HCT116 (cell line): ENCODE data around the gene RNF182. TPM values are rescaled to one million over a fixed set of nuclear protein-coding genes. Genes with fewer than 3 reads are reported as not detected.

Experiments used
- ATAC-seq: fragments of 200-7000 bp; cut with Tn5 transposase; 2 replicates; pipeline ENCODE4 v1.9.1; 2020; ENCODE audit warnings: mild to moderate bottlenecking, moderate library complexity
- BruUV-seq: library from RNA; stranded (reverse); fragments of 400-500 nt; replicated peaks from 2 replicates; lab custom pipeline; 2021; lab: Mats Ljungman, UMichigan
- CTCF ChIA-PET: fragments of 300-600 bp; sonication (Branson Sonifier 250); formaldehyde crosslinking; loops from one replicate; lab custom pipeline; 2021; ENCODE audit warnings: antibody characterized with exemption; lab: Charles Lee
- POLR2A ChIA-PET: fragments of 300-600, 350-600 bp; sonication (Branson Sonifier 250); formaldehyde crosslinking; loops from one replicate; lab custom pipeline; 2021; ENCODE audit warnings: antibody characterized with exemption; lab: Charles Lee
- RAD21 ChIA-PET, 2 experiments: fragments of 300-600 bp; sonication (Branson Sonifier 250); formaldehyde crosslinking; loops; one replicate each; lab custom pipeline; 2023; ENCODE audit warnings: low total read pairs in 2 of 2; ENCODE audit not compliant: uncharacterized antibody in 2 of 2, unreplicated experiment in 2 of 2, low non-redundant PET in 1 of 2; lab: Charles Lee
- DNase-seq: peaks from one replicate; pipeline ENCODE4 v3.0.0-alpha.2; 2010; ENCODE audit warnings: low read depth, low spot score
- H2AFZ ChIP-seq: fragments of 200-600 bp; shearing (Covaris generic), sonication (generic); 2 replicates; pipeline ENCODE4 v1.6.1; 2017; ENCODE audit warnings: low read depth, mixed run types, mixed read lengths, antibody characterized with exemption, low read length; ENCODE audit not compliant: poor library complexity, severe bottlenecking
- H3K27ac ChIP-seq: 2 replicates; pipeline ENCODE4 v1.5.1; 2012; ENCODE audit warnings: low read depth, low read length
- H3K27me3 ChIP-seq: fragments of 200-600 bp; sonication (generic); 2 replicates; pipeline ENCODE4 v1.6.1; 2016; ENCODE audit warnings: mixed run types, low read length, mixed read lengths; ENCODE audit not compliant: insufficient read depth
- H3K36me3 ChIP-seq, 2 experiments: fragments of 200-500 bp in 1 of 2; fragments of 200-600 bp in 1 of 2; sonication (Bioruptor generic) in 1 of 2; sonication (generic) in 1 of 2; 2 replicates each; pipeline versions ENCODE4 v1.5.1 to v1.6.1; 2014 to 2016; ENCODE audit warnings: low read length in 2 of 2, inconsistent platforms in 1 of 2, mixed read lengths in 1 of 2, mixed run types in 1 of 2; ENCODE audit not compliant: insufficient read depth in 2 of 2, control insufficient read depth in 1 of 2
- H3K4me1 ChIP-seq, 2 experiments: fragments of 200-600 bp in 1 of 2; sonication (generic) in 1 of 2; 2 replicates each; pipeline versions ENCODE4 v1.5.1 to v1.6.1; 2012 to 2017; ENCODE audit warnings: low read length in 2 of 2, inconsistent platforms in 1 of 2, mild to moderate bottlenecking in 1 of 2, mixed read lengths in 1 of 2, mixed run types in 1 of 2, moderate library complexity in 1 of 2; ENCODE audit not compliant: insufficient read depth in 2 of 2, control insufficient read depth in 1 of 2
- H3K4me2 ChIP-seq: fragments of 200-600 bp; sonication (generic); 2 replicates; pipeline ENCODE4 v1.6.1; 2017; ENCODE audit warnings: mixed run types, low read length, mixed read lengths
- H3K4me3 ChIP-seq, 2 experiments: fragments of 200-600 bp in 1 of 2; sonication (generic) in 1 of 2; replicated peaks in 1 of 2; 2 replicates each; pipeline ENCODE4 v1.5.1; 2011 to 2016; ENCODE audit warnings: low read length in 2 of 2, control low read depth in 1 of 2, low read depth in 1 of 2, mild to moderate bottlenecking in 1 of 2, mixed read lengths in 1 of 2, mixed run types in 1 of 2
- H3K79me2 ChIP-seq: fragments of 200-600 bp; sonication (generic); 2 replicates; pipeline ENCODE4 v1.6.1; 2017; ENCODE audit warnings: mild to moderate bottlenecking, mixed run types, low read length, moderate library complexity, mixed read lengths; ENCODE audit not compliant: insufficient read depth
- H3K9ac ChIP-seq: fragments of 200-600 bp; sonication (generic); 2 replicates; pipeline ENCODE4 v1.6.1; 2016; ENCODE audit warnings: low read length, mixed read lengths
- H3K9me2 ChIP-seq: fragments of 200-600 bp; sonication (generic), shearing (Covaris generic); 2 replicates; pipeline ENCODE4 v1.6.1; 2017; ENCODE audit warnings: mixed run types, mild to moderate bottlenecking, moderate library complexity; ENCODE audit not compliant: insufficient read depth
- H3K9me3 ChIP-seq, 2 experiments: fragments of 200-500 bp in 1 of 2; fragments of 200-600 bp in 1 of 2; sonication (Bioruptor generic) in 1 of 2; sonication (generic) in 1 of 2; 2 replicates each; pipeline ENCODE4 v1.6.1; 2014 to 2017; ENCODE audit warnings: low read length in 2 of 2, mixed read lengths in 2 of 2, inconsistent platforms in 1 of 2, low read depth in 1 of 2, mild to moderate bottlenecking in 1 of 2, mixed run types in 1 of 2, moderate library complexity in 1 of 2; ENCODE audit not compliant: control insufficient read depth in 1 of 2, insufficient read depth in 1 of 2
- H4K20me1 ChIP-seq: fragments of 200-600 bp; sonication (generic), shearing (Covaris generic); 2 replicates; pipeline ENCODE4 v1.6.1; 2017; ENCODE audit warnings: mixed run types, mild to moderate bottlenecking, moderate library complexity; ENCODE audit not compliant: insufficient read depth
- ATF3 ChIP-seq: IDR thresholded peaks from 2 replicates; pipeline ENCODE4 v1.6.1; 2012
- CTCF ChIP-seq, 3 experiments: fragments of 200-600 bp in 1 of 3; sonication (generic) in 1 of 3; IDR thresholded peaks in 2 of 3; conservative IDR thresholded peaks in 1 of 3; 2 replicates each; pipeline ENCODE4 v1.5.1; 2012 to 2017; ENCODE audit warnings: low read depth in 2 of 3, low read length in 2 of 3, antibody characterized with exemption in 1 of 3, borderline replicate concordance in 1 of 3, control low read depth in 1 of 3, mild to moderate bottlenecking in 1 of 3, mixed read lengths in 1 of 3, mixed run types in 1 of 3, moderate library complexity in 1 of 3; ENCODE audit not compliant: insufficient read depth in 1 of 3
- ELF1 ChIP-seq: IDR thresholded peaks from 2 replicates; pipeline ENCODE4 v1.6.1; 2012; ENCODE audit warnings: low read depth, borderline replicate concordance
- EZH2phosphoT487 ChIP-seq: fragments of 200-600 bp; IDR thresholded peaks from 2 replicates; pipeline ENCODE4 v1.6.1; 2018; ENCODE audit warnings: antibody characterized with exemption, borderline replicate concordance
- JUND ChIP-seq: IDR thresholded peaks from 2 replicates; pipeline ENCODE4 v1.6.1; 2012
- POLR2A ChIP-seq: IDR thresholded peaks from 2 replicates; pipeline ENCODE4 v1.7.0; 2011; ENCODE audit warnings: borderline replicate concordance; ENCODE audit not compliant: insufficient read depth, insufficient read length; ENCODE audit errors: extremely low read depth
- POLR2AphosphoS5 ChIP-seq: IDR thresholded peaks from 2 replicates; pipeline ENCODE4 v1.6.1; 2011; ENCODE audit warnings: mild to moderate bottlenecking, low read depth, low read length, moderate library complexity
- REST ChIP-seq: IDR thresholded peaks from 2 replicates; pipeline ENCODE4 v1.6.1; 2012; ENCODE audit warnings: low read depth
- TCF7L2 ChIP-seq: IDR thresholded peaks from 2 replicates; pipeline ENCODE4 v1.7.0; 2011; ENCODE audit warnings: borderline replicate concordance, inconsistent platforms; ENCODE audit not compliant: insufficient read depth, insufficient read length; ENCODE audit errors: extremely low read depth
- YY1 ChIP-seq: IDR thresholded peaks from 2 replicates; pipeline ENCODE4 v1.6.1; 2011; ENCODE audit warnings: low read length, low read depth, moderate library complexity, mild to moderate bottlenecking; ENCODE audit not compliant: insufficient replicate concordance; ENCODE audit errors: extremely low read depth
- ZFX ChIP-seq: fragments of 450-650 bp; IDR thresholded peaks from 2 replicates; pipeline ENCODE4 v1.6.1; 2017
- ZNF274 ChIP-seq: fragments of 200-500 bp; sonication (Bioruptor generic); IDR thresholded peaks from 2 replicates; pipeline ENCODE4 v1.6.1; 2014; ENCODE audit warnings: mild to moderate bottlenecking, low read depth, low read length, inconsistent platforms
- intact Hi-C: fragments of 100-400 bp; cut with micrococcal nuclease; formaldehyde crosslinking; loops from 2 replicates; pipeline ENCODE4 v1.10.0; 2022
- total RNA-seq: library from RNA; stranded (reverse); gene quantifications from one replicate; pipeline ENCODE4 v1.2.1, GENCODE V29; 2021; ENCODE audit not compliant: unreplicated experiment

RNF182 gene
- total RNA-seq, 1 experiment from 2014 or later = 6.5 TPM

- TF ChIP-seq ZFX = no peak
- TF ChIP-seq, all 23 proteins: peak for 0
These were observed 40.4 kb upstream of the RNF182 start (continued) for GRCh38 chr6:13884397-13884796.

GRCh38 chr6:13885601-13886000, 39.2 kb upstream of the RNF182 start:
- POLR2A ChIA-PET = no interaction called here
- DNase-seq (no peak), ATAC-seq (no peak)
- Histone ChIP-seq H3K27ac (no peak overlapping the region), H3K36me3 (no peaks in the 10 kb centered on the region), H3K27me3 (no peaks in the 10 kb centered on the region), H4K20me1 (no peaks in the 10 kb centered on the region), H3K4me2 (no peak overlapping the region), H3K9me2 (no peaks in the 10 kb centered on the region), H3K4me1 (no peaks in the 10 kb centered on the region), H3K79me2 (no peaks in the 10 kb centered on the region), H3K4me3 (no peak overlapping the region), H3K9ac (no peak overlapping the region), H3K9me3 (no peaks in the 10 kb centered on the region), H2AFZ (no peak overlapping the region)
- TF ChIP-seq ATF3 (no peak), CTCF (IDR thresholded peaks at IDR 0.05 in 2 of 3, conservative IDR thresholded peaks at IDR 0.05 in 1 of 3; ENCODE audit: borderline replicate concordance in 1 of 3, insufficient read depth in 1 of 3, low read depth in 2 of 3, low read length in 2 of 3) (no peak), ZNF274 (no peak), TCF7L2 (no peak), ZFX (no peak), REST (no peak), ELF1 (no peak), EZH2phosphoT487 (no peak), POLR2AphosphoS5 (no peak), YY1 (no peak), POLR2A (no peak), JUND (no peak)
- RAD21 ChIA-PET = no interaction called here
- CTCF ChIA-PET = interaction anchor here (0.9 kb wide), 1 partner anchor 11 kb away, joined by 3 read pairs; no protein-coding TSS in a partner anchor
- intact Hi-C loops = no loop called here
- no TSS peak for BruUV-seq
